Measurements from ENCODE around the gene NFATC2. TPM values are rescaled to one million over a fixed set of nuclear protein-coding genes. Genes with fewer than 3 reads are reported as not detected.

Gene NFATC2
- total RNA-seq, 1 experiment from 2014 or later: 6.3 TPM

- Histone ChIP-seq H3K9me3 (ENCODE audit: insufficient read depth, low read depth) (no peaks in the 10 kb centered on the region), H3K9me2 (ENCODE audit: insufficient read depth) (no peaks in the 10 kb centered on the region), H3K27me3 (ENCODE audit: insufficient read depth, low read depth) (no peaks in the 10 kb centered on the region), H3K4me2 (no peak overlapping the region), H3K4me3 (no peak overlapping the region), H3K4me1 (replicated peaks; ENCODE audit: insufficient read depth) (no peaks in the 10 kb centered on the region), H3K79me2 (ENCODE audit: low read depth) (no peaks in the 10 kb centered on the region), H3F3A (ENCODE audit: insufficient read depth, low read depth) (no peaks in the 10 kb centered on the region), H3K27ac (no peak overlapping the region), H4K20me1 (ENCODE audit: insufficient read depth) (no peaks in the 10 kb centered on the region), H3K36me3 (ENCODE audit: low read depth) (no peaks in the 10 kb centered on the region), H2AFZ (no peak overlapping the region)
- intact Hi-C loops (cut with micrococcal nuclease; ENCODE audit: unreplicated experiment): no loop called here
- POLR2A ChIA-PET (ENCODE audit: unreplicated experiment): no interaction called here
- no TSS peak for BruUV-seq (replicated peaks)
- CTCF ChIA-PET: no interaction called here
- no peak for TF ChIP-seq CTCF (conservative IDR thresholded peaks at IDR 0.05)
- TF ChIP-seq EZH2 (IDR thresholded peaks at IDR 0.05; ENCODE audit: low read depth): no peak
- no peak for DNase-seq
Observed at GRCh38 chr20:51509208-51509607, 33.3 kb downstream of the NFATC2 start.

- no TSS peak for BruUV-seq (replicated peaks)
- no peaks in the 10 kb centered on the region for H4K20me1 ChIP-seq (ENCODE audit: insufficient read depth)
- H3K79me2 ChIP-seq (ENCODE audit: low read depth): no peaks in the 10 kb centered on the region
- intact Hi-C loops (cut with micrococcal nuclease; ENCODE audit: unreplicated experiment): no loop called here
- H3K4me2 ChIP-seq: no peak overlapping the region
- no peak overlapping the region for H3K27ac ChIP-seq
- no peaks in the 10 kb centered on the region for H3K9me2 ChIP-seq (ENCODE audit: insufficient read depth)
- POLR2A ChIA-PET (ENCODE audit: unreplicated experiment): no interaction called here
- no peaks in the 10 kb centered on the region for H3K4me1 ChIP-seq (replicated peaks; ENCODE audit: insufficient read depth)
- no peaks in the 10 kb centered on the region for H3K36me3 ChIP-seq (ENCODE audit: low read depth)
- H3K27me3 ChIP-seq (ENCODE audit: insufficient read depth, low read depth): no peaks in the 10 kb centered on the region
- no peak overlapping the region for H3K4me3 ChIP-seq
- TF ChIP-seq EZH2 (IDR thresholded peaks at IDR 0.05; ENCODE audit: low read depth): no peak
- TF ChIP-seq CTCF (conservative IDR thresholded peaks at IDR 0.05): no peak
- no peaks in the 10 kb centered on the region for H3F3A ChIP-seq (ENCODE audit: insufficient read depth, low read depth)
- H3K9me3 ChIP-seq (ENCODE audit: insufficient read depth, low read depth): no peaks in the 10 kb centered on the region
- CTCF ChIA-PET: no interaction called here
- no peak overlapping the region for H2AFZ ChIP-seq
- no peak for DNase-seq
Observed at GRCh38 chr20:51508780-51509179, 33.7 kb downstream of the NFATC2 start.

GRCh38 chr20:51508158-51508557, 34.4 kb downstream of the NFATC2 start:
- Histone ChIP-seq H3K27ac (no peak overlapping the region), H3K4me3 (no peak overlapping the region), H3K9me3 (ENCODE audit: insufficient read depth, low read depth) (no peaks in the 10 kb centered on the region), H4K20me1 (ENCODE audit: insufficient read depth) (no peaks in the 10 kb centered on the region), H3K9me2 (ENCODE audit: insufficient read depth) (no peaks in the 10 kb centered on the region), H3K79me2 (ENCODE audit: low read depth) (no peaks in the 10 kb centered on the region), H3K27me3 (ENCODE audit: insufficient read depth, low read depth) (no peaks in the 10 kb centered on the region), H3K36me3 (ENCODE audit: low read depth) (no peaks in the 10 kb centered on the region), H3K4me1 (replicated peaks; ENCODE audit: insufficient read depth) (no peaks in the 10 kb centered on the region), H2AFZ (no peak overlapping the region), H3F3A (ENCODE audit: insufficient read depth, low read depth) (no peaks in the 10 kb centered on the region), H3K4me2 (no peak overlapping the region)
- POLR2A ChIA-PET (ENCODE audit: unreplicated experiment): no interaction called here
- CTCF ChIA-PET: no interaction called here
- no TSS peak for BruUV-seq (replicated peaks)
- intact Hi-C loops (cut with micrococcal nuclease; ENCODE audit: unreplicated experiment): no loop called here
- TF ChIP-seq CTCF (conservative IDR thresholded peaks at IDR 0.05) (no peak), EZH2 (IDR thresholded peaks at IDR 0.05; ENCODE audit: low read depth) (no peak)
- DNase-seq: no peak

Data from PC-9 (cell line).